ENCODE data around the gene SIPA1L2.

SIPA1L2 gene

DNA sequence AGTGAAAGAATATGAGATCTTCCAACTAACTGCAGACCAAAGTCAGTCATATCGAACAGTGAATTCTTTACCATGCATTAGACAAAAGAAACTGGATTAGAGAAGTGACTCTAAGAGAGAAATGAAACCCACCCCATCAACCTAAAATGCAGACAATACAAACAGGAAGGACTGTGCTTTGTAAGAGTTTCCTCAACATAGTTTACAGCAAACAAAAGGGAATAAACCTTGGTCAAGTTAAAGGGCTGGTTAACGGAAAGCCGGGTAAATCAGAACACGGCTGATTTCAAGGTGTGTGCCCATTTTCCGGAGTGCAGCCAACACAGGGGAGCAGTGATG, 39.2 kb downstream of the SIPA1L2 start:
- no peak for DNase-seq (ENCODE audit: low read depth in 2 of 3, low spot score in 2 of 3)

DNA sequence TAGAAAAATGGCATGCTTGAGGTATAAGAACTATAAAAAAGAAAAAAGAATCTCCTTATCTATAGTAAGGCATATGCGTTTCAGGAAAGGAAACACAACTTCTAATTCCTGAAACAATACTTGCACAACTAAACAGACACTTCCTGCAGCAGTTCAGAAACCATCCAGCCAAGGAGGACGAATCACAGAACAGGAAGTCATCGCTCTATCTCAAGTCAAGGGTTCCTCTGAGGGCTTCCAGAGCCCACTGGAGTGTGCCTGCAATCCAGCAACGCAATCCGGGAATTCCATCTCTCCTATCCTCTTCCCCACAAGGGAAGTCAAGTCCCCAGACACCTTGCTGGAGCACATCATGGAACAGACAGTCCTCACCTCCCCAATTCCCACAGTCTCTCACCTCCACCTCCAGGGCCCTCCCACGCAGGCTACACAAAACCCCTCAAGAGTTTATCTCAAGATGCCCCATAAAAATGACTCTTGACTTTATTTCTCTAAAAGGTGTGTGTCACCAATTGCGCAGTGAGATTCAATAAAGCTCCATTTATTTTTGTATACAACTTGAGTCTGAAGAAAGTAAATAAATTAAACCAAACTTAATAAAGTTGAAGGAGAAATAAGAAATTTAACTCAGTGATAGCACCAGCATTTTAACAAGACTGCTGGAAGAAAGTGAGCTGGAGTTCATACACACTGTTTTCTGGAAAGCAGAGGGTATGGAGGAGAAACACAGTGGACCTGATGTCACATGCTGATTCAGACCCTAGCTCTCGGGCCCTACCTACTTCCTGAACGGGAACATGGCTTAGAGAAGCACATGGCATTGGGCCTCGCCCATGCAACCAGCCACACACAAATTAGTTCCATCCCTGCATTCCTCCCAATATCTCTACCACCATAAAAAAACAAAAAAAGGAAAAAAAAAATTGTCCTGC, 39.9 kb downstream of the SIPA1L2 start:
- DNase-seq (ENCODE audit: low read depth in 2 of 3, low spot score in 2 of 3), result no peak

DNA sequence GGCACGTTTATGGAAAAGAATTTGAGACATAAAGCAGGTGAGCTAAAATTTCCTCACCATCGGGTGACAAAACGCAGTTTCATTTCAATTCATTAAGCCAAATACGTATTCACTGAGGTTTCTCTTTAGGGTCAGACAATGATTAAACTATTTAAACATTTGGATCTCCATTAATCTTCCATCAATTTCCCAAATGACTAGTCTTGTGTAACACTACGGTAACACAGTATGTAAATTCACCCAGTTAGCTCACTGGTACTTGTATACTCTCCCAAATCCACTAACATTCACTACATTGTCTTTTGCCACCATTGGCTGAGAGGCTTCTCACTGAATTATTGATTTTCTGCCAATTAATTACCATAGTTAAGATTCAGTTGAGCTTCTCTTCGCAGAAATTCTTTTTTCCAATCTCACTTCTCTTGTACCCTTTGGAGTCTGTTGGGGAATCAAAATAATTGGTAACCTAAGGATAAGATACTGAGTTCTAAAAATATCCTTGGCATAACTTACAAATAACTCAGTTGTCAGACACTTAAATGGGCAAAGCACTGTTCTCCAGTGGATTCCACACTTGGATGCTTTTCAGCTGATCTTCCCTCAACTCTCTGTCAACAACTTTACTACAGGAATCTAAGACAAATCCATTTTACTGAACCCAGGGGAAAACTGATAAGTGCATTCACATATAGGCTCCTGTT, 40.7 kb downstream of the SIPA1L2 start:
- DNase-seq (ENCODE audit: low read depth in 2 of 3, low spot score in 2 of 3), result no peak

DNA sequence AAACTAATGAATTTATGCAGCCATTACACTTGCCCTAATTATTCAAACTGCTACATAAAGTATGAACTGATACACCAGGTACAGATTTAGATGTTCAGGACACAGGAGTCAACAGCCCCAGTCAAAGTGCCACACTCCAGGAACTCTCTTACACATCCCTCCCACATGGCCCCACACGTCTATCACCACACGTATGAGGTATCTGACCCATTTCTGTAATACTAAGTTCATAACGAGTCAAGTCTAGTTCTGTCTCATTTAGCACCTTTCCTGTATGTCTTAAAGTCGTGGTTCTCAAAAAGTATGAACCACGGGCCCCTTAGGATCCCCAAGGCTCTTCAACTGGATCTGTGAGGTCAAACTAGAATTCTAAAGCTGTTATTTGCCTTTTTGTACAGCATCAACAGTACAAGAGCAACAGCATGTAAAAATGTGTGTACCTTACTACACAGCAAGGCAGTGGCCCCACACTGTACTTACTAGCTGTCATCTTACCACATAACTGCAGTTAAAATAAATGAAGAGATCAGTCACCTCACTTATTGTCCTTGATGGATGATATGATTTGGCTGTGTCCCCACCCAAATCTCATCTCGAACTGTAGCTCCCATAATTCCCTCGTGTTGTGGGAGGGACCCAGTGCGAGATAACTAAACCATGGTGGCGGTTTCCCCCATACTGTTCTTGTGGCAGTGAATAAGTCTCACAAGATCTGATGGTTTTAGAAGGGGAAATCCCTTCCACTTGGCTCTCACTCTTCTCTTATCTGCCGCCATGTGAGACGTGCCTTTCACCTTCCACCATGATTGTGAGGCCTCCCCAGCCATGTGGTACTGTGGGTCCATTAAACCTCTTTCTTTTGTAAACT, 42.6 kb downstream of the SIPA1L2 start:
- no peak for DNase-seq (ENCODE audit: low read depth in 2 of 3, low spot score in 2 of 3)

DNA sequence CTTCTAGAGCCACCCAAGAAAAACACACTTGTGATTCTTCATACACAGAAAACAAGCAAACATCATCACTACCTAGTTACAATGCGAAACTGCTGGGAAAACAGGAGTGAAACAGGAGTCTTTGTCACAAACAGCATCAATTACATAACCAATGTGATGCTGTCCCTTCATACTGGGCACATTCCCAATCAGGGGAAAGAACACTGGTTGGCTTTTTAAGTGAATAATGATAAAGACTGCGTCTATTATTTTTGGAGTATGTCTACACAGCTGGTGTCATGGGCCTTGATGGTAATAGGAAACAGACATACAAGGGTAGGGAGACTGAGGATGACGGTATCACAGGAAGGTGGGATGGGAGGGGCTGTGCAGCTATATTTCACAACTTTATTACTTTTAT, 43.3 kb downstream of the SIPA1L2 start:
- no peak for DNase-seq (ENCODE audit: low read depth in 2 of 3, low spot score in 2 of 3)

DNA sequence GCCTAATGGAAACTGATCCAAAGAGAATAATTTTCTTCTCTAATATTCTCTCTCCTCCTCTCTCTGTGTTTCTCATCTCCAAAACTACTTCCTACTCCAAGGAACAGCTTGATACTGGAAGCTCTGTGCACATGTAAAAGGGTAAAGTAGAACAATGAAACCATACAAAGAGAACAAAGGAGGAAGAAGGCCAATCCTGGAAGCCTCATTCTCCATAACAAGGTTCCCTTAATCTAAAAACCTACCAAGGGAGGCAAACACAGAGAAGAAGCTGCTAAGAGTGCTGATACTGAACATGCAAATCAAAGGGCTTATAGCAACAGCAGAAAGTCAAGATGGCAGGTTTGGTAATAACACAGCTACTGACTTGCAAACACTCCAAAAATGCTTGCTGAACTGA, 44.4 kb downstream of the SIPA1L2 start:
- DNase-seq (ENCODE audit: low read depth in 2 of 3, low spot score in 2 of 3), result no peak

DNA sequence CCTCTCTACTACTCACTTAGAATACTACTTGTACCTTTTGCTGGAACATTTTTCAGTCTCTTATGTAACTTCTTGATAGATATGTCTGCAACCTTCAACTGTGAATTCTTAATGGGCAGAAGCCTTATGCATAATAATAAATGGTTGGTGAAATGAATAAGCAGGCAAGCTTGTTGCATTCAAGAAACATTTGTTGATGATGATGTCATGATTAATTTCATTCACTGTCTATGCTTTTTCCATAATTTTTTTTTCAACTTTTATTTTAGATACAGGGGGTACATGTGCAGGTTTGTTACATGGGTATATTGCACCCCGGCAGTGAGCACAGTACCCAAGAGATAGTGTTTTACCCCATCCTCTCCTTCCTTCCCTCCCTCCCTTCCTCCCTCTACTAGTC, 48.0 kb downstream of the SIPA1L2 start:
- DNase-seq (ENCODE audit: low read depth in 2 of 3, low spot score in 2 of 3), result no peak
